NCI-H526 (cell line): ENCODE results near the gene RAPGEF2.
A peak's percentile ranks its signal among the peaks of the same experiment; 100 is the strongest.
"Not testable (repeated sequence)": the region's sequence is repeated elsewhere in the genome, so short reads cannot be mapped to it uniquely, and the experiment has no call there.

Experiments
- DNase-seq, 2 experiments: peaks; one replicate each; lab custom pipeline; 2025; lab: John Stamatoyannopoulos, UW

Gene RAPGEF2

DNA sequence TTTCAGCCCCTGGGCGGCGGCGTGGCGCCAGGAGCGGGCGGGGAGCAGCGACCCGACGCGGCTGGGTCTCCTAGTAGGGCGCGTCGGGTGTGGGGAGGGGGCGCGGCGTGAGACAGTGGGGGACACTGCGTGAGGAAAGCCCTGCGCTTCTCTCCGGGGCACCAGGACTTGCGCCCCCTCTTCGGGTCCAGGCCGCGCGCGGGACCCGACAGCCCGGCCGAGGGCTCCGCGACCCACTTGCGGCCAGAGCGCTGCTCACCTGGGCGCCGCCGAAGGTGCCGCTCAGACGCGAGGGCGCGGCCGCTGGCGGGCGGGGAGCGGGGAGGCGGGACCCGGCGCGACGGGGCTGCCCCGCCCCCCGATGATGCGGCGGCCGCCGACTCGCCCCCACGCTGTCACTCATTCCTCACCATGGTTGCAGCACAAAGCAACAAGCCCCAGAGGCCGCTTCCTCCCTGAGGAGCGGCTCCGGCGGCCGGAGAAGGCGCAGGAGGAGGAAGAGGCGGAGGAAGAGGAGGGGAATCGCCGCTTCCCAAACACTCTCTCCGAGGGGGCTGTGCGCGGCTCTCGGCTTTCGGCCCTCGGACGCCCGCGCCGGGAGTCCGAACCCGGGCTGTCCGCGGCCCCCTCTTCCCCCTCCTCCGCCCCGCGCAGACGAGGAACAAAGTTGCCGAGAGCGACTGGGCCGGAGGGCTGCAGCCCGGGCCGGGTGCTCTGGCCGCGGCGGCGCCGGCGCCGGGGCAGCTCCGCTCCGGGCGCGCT is at the start of gene RAPGEF2:
Gene RAPGEF2, plus strand, starts transcription at position 458 of the 762 bp plus-strand sequence. CDS start 1,084 bp downstream, outside the sequence.
- DNase-seq = peak; percentile 84 to 96

DNA sequence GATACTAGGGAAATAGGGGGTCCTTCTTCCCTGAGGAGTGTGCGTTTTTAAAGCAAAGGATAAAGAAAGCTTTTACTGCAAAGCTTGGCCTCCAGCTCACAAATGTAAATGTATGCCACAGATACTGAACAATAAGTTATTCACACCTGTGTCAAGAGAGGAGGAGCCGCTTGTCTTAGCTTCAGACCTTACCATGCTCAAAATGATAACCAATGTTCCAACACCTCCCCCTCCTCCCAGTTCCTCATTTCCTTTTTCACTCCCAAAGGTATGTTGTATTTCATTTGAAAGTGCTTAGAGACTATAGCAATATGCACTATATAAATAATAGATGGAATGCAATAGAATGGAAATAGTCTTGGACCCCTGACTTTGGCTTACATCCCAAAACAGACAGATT is 47.0 kb upstream of the RAPGEF2 start:
- DNase-seq = peak; percentile 67 to 80

DNA sequence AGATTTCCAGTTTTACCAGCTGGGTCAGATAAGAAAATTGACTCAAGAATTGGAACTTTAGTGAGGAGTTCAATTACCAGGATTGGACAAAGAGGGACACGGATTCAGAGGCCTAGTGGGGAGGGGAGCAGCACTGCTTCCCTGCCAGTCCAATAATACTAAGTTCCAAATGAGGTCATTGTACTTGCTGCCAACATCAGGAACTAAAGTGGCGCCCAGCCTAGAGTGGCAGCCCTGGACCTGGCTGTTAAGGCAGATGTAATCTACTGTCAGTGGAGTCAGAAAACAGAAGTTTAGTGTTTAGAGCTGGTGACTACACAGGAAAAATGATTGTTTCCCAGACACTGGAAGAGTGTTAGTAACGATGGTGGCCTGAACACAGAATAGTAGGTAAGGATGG is 42.7 kb upstream of the RAPGEF2 start:
- no peak for DNase-seq

GRCh38 chr4:159062381-159062780 is 40.5 kb upstream of the RAPGEF2 start:
- no peak for DNase-seq

DNA sequence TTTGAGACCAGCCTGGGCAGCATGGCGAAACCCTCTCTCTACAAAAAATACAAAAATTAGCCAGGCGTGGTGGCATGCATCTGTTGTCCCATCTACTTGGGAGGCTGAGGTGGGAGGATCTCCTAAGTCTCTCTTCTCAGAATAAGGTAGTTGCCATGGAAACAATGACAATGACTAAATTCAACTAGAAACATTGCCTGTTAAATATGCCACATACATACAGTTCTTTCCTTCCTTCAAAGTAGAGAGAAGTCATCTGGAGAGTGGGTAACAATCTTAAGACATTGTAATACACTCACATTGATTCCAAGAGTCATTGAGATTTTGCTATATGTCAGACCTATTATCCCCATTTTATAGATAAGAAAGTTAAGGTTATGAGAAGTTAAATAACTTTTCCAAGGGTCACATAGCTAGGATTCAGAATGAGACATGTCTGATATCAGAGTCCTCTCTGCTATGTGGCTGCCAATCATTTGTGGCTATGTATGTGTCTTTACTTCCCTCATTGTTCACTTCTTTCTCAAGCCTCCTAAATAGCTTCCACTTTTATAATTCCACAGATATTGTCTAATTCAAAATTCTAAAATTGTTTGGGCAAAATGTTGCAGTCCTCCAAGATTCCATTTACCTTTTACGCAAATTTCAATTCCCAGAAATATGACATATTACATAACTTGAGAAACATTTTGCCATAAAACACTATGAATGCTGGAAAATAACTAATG is 37.2 kb upstream of the RAPGEF2 start:
- DNase-seq = no peak

DNA sequence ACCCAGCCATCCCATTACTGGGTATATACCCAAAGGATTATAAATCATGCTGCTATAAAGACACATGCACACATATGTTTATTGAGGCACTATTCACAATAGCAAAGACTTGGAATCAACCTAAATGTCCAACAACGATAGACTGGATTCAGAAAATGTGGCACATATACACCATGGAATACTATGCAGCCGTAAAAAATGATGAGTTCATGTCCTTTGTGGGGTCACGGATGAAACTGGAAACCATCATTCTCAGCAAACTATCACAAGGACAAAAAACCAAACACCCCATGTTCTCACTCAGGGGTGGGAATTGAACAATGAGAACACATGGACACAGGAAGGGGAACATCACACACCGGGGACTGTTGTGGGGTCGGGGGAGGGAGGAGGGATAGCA is 34.7 kb upstream of the RAPGEF2 start:
- not testable (repeated sequence) for DNase-seq

GRCh38 chr4:159069922-159070321 is 33.0 kb upstream of the RAPGEF2 start:
- no peak for DNase-seq

- no peak for DNase-seq
Measured at GRCh38 chr4:159070742-159071141, 32.1 kb upstream of the RAPGEF2 start.

GRCh38 chr4:159071178-159071968 is 31.5 kb upstream of the RAPGEF2 start:
- DNase-seq = no peak

- DNase-seq = no peak
Measured at GRCh38 chr4:159071969-159072765, 30.7 kb upstream of the RAPGEF2 start.

- DNase-seq = no peak
Measured at GRCh38 chr4:159075531-159075932, 27.3 kb upstream of the RAPGEF2 start.

DNA sequence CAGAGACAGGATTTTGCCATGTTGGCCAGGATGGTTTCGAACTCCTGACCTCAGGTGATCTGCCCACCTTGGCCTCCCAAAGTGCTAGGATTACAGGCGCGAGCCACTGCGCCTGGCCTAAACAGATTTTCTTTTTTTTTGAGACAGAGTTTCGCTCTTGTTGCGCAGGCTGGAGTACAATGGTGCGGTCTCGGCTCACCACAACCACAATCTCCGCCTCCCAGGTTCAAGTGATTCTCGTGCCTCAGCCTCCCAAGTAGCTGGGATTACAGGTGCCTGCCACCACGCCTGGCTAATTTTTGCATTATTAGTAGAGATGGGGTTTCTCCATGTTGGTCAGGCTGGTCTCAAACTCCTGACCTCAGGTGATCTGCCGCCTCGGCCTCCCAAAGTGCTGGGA is 25.9 kb upstream of the RAPGEF2 start:
- not testable (repeated sequence) for DNase-seq

DNA sequence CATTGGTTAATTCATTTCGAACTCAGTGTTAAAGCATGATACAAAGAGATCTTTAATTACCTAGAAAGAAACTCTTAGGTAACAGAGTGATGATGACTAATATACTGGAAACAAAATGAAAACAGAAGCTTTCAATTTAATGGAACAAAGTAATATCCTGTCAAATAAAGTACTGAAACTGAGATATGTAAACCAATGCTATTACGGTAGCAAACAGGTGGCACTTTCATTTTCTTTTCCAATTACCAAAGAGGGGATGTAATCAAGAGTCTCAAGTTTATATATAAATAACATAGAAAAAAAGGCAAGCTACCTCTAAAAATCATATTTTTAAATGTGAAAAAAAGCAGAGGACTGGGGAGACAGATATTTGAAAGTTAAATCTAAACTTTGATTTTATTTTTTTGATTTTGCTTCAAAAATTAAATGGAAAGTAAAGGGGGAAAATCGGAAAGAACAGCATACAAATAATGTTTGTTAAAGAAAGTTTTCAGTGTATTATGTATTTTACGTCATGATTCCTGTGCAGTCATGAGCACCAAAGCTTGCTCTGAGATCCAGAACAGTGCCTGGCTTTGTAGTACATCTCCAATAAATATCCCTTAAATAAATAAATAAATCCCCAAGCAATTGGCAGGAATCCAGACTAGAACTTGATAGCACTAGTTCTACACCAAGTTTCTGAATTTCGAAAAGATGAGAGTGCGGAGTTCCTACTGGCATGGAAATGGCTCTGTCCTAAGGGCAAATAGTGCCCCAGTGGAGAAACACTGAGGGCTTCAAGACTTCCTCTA is 25.0 kb upstream of the RAPGEF2 start:
- no peak for DNase-seq

DNA sequence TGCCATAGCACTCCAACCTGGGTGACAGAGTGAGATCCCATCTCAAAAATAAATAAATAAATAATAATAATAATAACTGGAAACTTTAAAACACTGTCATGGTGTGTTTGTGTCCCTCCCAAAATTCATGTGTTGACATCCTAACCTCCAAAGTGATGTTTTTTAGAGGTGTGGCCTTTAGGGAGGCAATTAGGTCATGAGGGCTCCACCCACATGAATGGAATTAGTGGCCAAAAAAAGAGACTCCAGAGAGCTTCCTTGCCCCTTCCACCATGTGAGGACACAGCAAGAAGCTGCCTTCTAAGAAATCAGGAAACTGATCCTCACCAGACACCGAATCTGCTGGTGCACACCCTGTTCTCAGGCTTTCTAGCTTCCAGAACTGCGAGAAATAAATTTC is 23.8 kb upstream of the RAPGEF2 start:
- no peak for DNase-seq

DNA sequence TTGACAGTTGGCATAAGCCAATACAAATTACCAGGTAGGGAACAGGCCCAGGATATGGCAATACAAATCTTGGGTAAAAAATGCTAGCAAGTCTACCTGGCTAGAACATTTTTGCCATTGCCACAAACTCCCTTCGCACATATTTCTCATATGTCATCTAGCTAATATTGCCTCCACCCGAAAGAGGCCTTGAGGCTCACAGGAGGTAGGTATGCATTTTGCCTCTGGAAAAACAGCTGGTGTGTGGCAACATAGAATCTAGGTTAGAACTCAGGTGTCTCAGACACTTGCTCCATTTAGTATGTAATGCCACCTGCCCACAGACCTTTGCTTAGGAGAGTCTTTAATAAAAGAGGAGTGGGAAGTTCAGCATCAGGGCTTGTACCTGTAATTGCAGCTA is 16.3 kb upstream of the RAPGEF2 start:
- DNase-seq = no peak

DNA sequence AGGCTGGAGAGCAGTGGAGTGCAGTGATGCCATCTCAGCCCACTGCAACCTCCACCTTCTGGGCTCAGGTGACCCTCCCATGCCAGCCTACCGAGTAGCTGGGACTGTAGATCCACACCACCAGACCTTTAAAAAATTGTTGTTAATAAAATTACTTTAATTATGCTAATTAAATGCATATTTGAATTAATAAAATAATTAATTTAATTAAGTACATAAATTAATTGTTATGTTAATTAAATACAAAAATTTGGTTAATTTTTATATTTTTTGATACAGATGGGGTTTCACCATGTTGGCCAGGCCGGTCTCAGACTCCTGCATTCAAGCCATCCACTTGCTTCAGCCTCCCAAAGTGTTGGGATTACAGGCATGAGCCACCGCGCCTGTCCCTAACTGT is 12.6 kb upstream of the RAPGEF2 start:
- no peak for DNase-seq

- DNase-seq = not testable (repeated sequence)
Measured at GRCh38 chr4:159094156-159094555, 8.7 kb upstream of the RAPGEF2 start.

- no peak for DNase-seq
Measured at GRCh38 chr4:159096434-159096833, 6.4 kb upstream of the RAPGEF2 start.

- DNase-seq = no peak
Measured at GRCh38 chr4:159097144-159097543, 5.7 kb upstream of the RAPGEF2 start.

GRCh38 chr4:159097785-159098184 is 5.1 kb upstream of the RAPGEF2 start:
- no peak for DNase-seq
